ENCODE measurements around the gene LRRC61.

LRRC61 gene

DNA sequence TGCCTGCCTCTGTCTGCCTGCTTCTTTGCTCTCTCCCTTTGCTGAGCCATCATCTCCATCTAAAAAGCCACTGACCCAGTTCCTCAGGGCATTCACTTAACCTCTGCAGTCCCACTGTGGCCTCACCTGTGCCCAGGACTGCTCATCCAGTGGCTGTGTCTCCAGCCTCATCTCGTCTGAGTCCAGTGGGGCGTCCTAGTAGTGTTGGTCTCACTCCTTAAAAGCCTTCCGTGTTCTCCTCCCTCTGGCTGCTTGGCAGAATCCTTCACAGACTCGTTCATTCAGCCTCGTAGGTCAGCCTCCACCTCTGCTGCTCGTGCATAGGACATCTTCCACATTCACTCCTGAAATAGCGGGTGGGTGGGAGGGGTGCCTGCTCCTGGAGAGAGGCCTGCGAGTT, 11.0 kb downstream of the LRRC61 start:
- H3K4me3 Mint-ChIP-seq = no peak overlapping the region
- no peaks in the 10 kb centered on the region for H3K9me3 Mint-ChIP-seq
- ATAC-seq = no peak
- H3K27ac Mint-ChIP-seq = no peak overlapping the region
- peaks cover 8% of the 10 kb centered on the region for H3K4me1 Mint-ChIP-seq
- no peak for DNase-seq (ENCODE audit: low spot score in 2 of 2)
- peaks cover 26% of the 10 kb centered on the region for H3K36me3 Mint-ChIP-seq

DNA sequence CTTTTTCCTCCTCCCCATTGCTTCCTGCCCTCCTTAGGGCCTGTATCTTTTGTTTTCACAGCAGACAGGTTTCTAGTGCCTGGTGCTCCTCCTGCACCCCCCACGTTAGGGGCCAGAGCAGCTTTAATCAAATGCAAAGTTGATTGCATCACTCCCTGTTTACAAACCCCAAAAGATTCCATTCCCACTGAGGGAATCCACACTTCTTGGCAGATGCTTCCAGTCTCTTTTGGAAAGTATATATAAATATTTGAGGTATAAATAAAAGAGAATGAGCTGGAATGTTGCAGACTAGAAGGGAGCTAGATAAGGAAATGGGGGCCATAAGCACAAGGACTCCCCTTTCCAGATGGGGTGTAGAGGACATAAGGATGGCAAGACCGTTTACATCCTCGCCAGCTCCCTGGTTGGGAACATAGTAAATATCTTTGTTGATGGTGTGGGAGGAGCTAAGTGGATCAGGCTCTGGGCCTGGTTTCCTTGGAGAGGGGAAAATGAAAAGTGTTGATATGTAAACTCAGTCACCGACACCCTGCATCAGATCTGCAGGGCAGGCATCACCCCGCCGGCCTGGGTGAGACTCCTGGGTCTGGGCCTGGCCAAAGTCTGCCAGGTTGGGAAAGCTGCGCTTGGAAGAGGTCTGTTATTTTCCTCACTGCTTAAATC, 12.1 kb downstream of the LRRC61 start:
- Mint-ChIP-seq H3K4me3 (no peak overlapping the region), H3K27ac (peak overlapping the region; percentile 6), H3K9me3 (no peaks in the 10 kb centered on the region), H3K4me1 (peaks cover 13% of the 10 kb centered on the region), H3K36me3 (peaks cover 22% of the 10 kb centered on the region)
- DNase-seq (ENCODE audit: low spot score in 2 of 2) = no peak
- no peak for ATAC-seq

DNA sequence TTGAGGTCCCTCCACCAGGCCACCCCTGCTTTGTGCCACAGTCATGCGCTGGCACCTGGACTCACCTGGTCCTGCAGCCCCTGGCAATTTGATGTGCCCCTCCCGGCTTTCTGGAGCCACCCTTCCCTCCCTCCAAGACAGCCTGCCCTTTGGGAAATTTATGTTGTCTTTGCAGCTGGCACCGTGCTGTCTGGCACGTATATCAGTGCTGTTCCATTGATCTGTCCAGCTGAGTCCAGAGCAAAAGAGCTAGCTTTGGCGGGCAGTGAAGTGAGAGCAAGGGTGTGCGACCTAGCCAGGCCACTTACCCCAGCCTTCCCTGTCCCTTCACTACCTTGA, 12.6 kb downstream of the LRRC61 start:
- DNase-seq (ENCODE audit: low spot score in 2 of 2) = no peak

DNA sequence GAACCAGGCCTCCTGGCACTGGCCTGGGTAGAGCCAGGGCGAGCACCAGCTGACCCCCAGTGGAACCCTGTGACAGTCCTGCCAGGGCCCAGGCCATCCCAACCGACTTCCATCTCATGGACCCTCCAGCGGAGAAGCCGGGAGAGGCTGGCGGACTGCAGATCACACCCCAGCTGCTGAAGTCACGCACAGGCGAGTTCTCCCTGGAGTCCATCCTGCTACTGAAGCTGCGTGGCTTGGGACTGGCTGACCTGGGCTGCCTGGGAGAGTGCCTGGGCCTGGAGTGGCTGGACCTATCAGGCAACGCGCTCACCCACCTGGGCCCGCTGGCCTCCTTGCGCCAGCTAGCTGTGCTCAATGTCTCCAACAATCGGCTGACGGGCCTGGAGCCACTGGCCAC, 13.6 kb downstream of the LRRC61 start:
- Mint-ChIP-seq H3K9me3 (no peaks in the 10 kb centered on the region), H3K36me3 (peaks cover 22% of the 10 kb centered on the region), H3K4me3 (no peak overlapping the region), H3K27ac (no peak overlapping the region), H3K4me1 (peaks cover 21% of the 10 kb centered on the region)
- ATAC-seq (no peak), DNase-seq (ENCODE audit: low spot score in 2 of 2) (no peak)

More for the DNA sequence above, 12.6 kb downstream of the LRRC61 start:
- Mint-ChIP-seq H3K4me1 (peaks cover 15% of the 10 kb centered on the region), H3K9me3 (no peaks in the 10 kb centered on the region), H3K4me3 (no peak overlapping the region), H3K27ac (no peak overlapping the region), H3K36me3 (peaks cover 22% of the 10 kb centered on the region)
- no peak for ATAC-seq

DNA sequence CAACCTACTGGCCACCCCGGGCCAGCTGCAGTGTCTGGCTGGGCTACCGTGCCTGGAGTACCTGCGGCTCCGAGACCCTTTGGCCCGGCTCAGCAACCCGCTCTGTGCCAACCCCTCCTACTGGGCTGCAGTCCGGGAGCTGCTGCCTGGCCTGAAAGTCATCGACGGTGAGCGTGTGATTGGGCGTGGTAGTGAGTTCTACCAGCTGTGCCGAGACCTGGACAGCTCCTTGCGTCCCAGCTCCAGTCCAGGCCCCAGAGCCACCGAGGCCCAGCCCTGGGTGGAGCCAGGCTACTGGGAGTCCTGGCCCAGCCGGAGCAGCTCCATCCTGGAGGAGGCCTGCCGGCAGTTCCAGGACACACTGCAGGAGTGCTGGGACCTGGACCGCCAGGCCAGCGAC, 14.0 kb downstream of the LRRC61 start:
- no peaks in the 10 kb centered on the region for H3K9me3 Mint-ChIP-seq
- DNase-seq (ENCODE audit: low spot score in 2 of 2) = no peak
- H3K4me1 Mint-ChIP-seq = peaks cover 21% of the 10 kb centered on the region
- ATAC-seq = no peak
- peak overlapping the region; percentile 54 for H3K27ac Mint-ChIP-seq
- H3K4me3 Mint-ChIP-seq = no peak overlapping the region
- H3K36me3 Mint-ChIP-seq = peaks cover 22% of the 10 kb centered on the region

DNA sequence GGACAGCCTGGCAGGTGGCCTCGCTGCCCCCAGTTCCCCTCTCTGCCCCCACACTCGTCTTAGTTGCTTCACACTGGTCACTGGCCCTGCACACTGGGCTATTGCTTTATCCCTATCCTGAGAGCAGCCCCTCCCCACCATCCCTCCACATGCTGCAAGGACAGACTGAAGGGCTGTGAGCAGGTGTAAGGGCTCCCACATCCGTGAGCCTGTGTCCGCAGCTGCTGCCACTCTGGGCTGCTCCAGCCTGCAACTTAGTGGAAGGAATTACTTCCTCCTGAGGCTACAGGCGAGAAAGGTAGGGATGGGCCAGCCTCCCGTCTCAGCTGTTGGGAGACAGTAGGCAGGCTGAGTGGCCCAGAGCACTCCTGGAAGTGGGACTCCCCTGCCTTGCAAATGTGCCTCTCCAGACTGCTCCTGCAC, 14.5 kb downstream of the LRRC61 start:
- Mint-ChIP-seq H3K9me3 (no peaks in the 10 kb centered on the region), H3K4me3 (no peak overlapping the region), H3K4me1 (peaks cover 21% of the 10 kb centered on the region), H3K36me3 (peaks cover 22% of the 10 kb centered on the region), H3K27ac (peak overlapping the region; percentile 54)
- ATAC-seq (no peak), DNase-seq (ENCODE audit: low spot score in 2 of 2) (no peak)

DNA sequence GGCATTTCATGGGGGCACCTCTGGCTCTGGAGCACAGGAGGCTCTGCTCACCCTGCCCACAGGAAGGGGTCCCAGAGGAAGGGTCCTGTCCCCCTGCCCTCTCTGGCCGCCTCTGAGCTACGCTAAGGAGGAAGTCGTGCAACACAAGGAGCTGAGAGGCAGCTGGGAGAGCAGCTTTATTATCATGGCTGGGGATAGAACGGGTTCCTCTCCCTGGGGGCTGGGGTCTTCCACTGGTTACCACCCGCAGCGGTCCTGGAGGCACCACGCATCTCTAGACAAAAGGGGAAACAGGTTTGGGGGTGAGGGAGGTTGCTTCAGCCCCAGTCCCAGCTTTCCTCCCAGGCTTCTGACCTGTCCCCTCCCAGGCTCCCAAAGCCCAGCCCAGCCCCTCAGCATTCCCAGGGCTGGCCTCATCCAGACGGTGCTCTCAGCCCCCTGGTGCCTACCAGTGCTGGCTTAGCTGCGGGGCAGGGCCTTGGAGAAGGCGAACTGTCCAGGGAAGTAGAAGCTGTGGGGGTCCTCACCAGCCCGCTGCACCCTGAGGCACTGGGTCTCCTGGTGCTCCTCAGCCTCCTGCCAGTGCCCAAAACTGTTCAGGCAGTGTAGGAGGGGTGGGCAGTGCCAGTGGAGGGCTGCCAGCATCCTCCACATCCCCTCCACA, 15.1 kb downstream of the LRRC61 start:
- no peak for ATAC-seq
- no peak overlapping the region for H3K4me3 Mint-ChIP-seq

DNA sequence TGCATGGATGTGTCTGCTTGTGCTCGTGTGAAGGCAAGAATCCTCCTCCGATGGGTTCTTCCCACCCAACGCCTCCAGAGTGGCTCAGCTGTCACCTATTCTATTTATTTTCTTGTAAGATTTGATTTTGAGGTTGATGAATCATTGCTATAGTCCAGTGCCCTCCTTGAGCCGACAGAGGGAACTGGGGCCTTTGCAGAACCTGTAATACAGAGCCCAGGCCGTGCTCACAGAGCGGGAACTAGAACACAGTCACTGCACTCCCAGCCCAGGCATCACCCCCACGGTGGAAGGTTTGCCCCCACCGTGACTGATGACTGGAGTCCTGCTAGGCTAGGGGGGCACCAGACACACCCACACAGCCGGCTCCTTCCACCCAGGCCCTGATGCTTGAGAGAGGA, 16.3 kb downstream of the LRRC61 start:
- H3K27ac Mint-ChIP-seq = no peak overlapping the region
- peaks cover 15% of the 10 kb centered on the region for H3K36me3 Mint-ChIP-seq
- DNase-seq (ENCODE audit: low spot score in 2 of 2) (no peak), ATAC-seq (no peak)
- no peak overlapping the region for H3K4me3 Mint-ChIP-seq
- H3K4me1 Mint-ChIP-seq = peaks cover 21% of the 10 kb centered on the region
- no peaks in the 10 kb centered on the region for H3K9me3 Mint-ChIP-seq

More for the DNA sequence above, 15.1 kb downstream of the LRRC61 start:
- no peaks in the 10 kb centered on the region for H3K9me3 Mint-ChIP-seq
- peak overlapping the region; percentile 54 for H3K27ac Mint-ChIP-seq
- DNase-seq (ENCODE audit: low spot score in 2 of 2) = no peak
- peaks cover 21% of the 10 kb centered on the region for H3K4me1 Mint-ChIP-seq
- peaks cover 22% of the 10 kb centered on the region for H3K36me3 Mint-ChIP-seq

DNA sequence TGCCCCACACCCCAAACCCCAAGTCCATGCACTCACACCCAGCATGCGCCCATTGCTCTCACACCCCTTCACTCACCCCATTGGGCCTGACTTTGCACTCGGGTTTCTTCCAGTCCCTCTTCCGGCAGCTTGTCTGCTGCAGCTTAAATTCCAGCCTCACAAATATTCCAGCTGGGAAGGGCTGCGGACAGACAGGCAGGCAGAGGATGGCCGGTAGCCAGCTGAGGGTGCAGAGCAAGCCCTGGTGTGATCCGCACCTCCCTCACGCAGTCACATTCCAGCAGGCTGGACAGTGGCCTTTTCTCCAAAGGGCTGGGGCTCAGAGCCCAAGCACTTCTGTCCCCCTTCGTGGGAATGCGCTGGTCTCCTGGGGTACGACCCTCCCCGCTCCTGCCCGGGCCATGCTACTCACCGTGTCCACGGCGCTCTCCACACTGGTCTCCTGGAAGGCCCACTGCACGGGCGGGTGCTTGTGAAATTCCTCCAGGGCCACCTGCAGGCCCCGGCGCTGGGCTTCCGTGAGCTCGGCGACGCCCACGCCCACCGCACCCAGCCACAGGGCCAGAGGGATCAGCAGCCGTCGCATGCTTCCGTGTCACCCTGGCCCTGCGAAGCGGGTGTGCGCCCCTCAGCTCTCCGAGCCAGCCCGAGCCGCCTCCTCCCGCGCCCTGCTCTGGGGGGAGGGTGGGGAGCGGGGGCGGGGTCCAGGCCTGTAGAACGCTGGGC, 17.0 kb downstream of the LRRC61 start:
- H3K9me3 Mint-ChIP-seq = no peaks in the 10 kb centered on the region
- peak overlapping the region; percentile 37 for H3K27ac Mint-ChIP-seq
- peaks cover 15% of the 10 kb centered on the region for H3K36me3 Mint-ChIP-seq
- no peak for DNase-seq (ENCODE audit: low spot score in 2 of 2)
- no peak overlapping the region for H3K4me3 Mint-ChIP-seq
- ATAC-seq = peak; percentile 45
- H3K4me1 Mint-ChIP-seq = peaks cover 21% of the 10 kb centered on the region

DNA sequence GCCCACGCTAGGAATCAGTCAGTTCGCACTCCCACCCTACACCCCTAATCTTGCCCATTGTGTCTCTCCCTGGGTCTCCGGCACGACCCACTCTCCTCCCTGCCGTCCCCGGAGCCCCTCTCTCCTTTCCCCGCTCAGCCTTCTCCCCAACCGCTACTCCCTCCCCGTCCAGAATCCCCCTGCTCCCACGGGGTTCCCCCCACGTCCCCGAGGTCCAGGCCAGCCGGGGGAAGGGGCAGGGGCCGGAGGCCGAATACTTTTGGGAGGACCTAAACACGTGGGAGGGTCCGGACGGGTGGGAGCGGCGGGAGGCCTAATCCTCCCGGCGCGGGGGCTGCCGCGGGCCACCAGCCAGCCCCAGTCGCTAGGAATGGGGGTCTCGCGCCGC, 17.7 kb downstream of the LRRC61 start:
- H3K4me1 Mint-ChIP-seq = peaks cover 21% of the 10 kb centered on the region
- ATAC-seq (no peak), DNase-seq (ENCODE audit: low spot score in 2 of 2) (no peak)
- H3K4me3 Mint-ChIP-seq = no peak overlapping the region
- H3K36me3 Mint-ChIP-seq = peaks cover 15% of the 10 kb centered on the region
- H3K27ac Mint-ChIP-seq = no peak overlapping the region
- no peaks in the 10 kb centered on the region for H3K9me3 Mint-ChIP-seq

DNA sequence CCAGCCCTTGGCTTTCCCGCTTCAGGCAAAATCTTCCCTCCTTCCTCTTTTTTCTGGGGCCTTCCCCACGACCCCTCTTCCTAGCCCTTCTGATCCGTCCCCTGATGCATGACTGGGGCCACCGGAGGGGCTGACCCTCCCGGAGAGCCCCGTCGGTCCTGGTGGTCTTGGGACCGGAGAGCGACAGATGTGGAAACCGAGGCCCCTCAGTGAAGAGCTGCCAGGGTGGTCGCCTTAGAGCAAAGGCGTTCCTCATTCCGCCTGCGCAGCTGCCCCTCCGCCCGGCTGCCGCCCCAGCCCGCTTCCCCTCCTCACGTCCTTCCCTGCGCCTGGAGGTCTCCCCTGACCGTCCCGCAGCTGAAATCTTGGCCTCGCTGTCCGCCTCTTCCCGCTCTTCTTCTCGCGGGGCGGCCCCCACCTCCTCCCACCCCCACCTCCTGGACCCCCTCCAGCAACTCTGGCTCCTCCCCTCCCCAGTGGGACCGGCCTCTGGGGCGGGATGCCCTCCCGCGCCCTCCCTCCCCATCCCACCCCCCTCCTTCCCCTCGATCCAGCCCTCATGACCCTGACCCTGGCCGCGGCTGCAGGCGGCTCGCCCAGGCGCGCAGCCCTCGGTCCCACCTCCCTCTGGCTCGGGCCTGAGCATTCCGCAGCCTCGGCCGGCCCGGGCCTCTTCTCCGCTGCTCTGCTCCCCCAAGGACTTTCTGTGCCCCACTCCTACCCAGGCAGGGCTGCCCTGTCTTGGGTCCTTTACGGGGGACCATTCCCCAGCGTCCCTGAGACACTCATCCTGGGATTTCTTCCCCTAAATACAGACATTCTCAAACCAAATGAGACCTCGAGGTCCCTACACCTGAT, 18.3 kb downstream of the LRRC61 start, which contains the start of gene RARRES2:
Gene RARRES2, minus strand, starts transcription at position 367 of the 858 bp plus-strand sequence. CDS start 1,020 bp downstream, outside the sequence.
- peaks cover 12% of the 10 kb centered on the region for H3K36me3 Mint-ChIP-seq
- H3K4me3 Mint-ChIP-seq = no peak within 1 kb of the TSS
- H3K9me3 Mint-ChIP-seq = no peaks in the 10 kb centered on the region
- no peak for ATAC-seq
- no peak within 1 kb of the TSS for H3K27ac Mint-ChIP-seq
- DNase-seq (ENCODE audit: low spot score in 2 of 2) = no peak
- H3K4me1 Mint-ChIP-seq = peaks cover 21% of the 10 kb centered on the region

DNA sequence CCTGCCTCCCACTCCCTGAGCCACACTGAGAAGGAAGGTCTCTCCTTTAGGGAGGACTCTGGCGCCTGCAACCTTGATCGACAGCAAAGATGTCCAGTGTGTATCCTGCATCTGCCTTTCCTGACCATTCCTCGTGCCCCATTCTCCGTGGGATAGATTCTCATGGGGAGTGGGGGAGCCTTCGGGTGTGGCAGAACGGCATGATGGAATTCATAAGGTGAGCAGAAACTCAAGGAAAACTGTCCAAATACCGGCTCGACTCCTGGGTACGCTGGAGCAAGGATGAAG, 18.9 kb downstream of the LRRC61 start:
- Mint-ChIP-seq H3K9me3 (no peaks in the 10 kb centered on the region), H3K4me3 (no peak overlapping the region), H3K27ac (no peak overlapping the region), H3K4me1 (peaks cover 21% of the 10 kb centered on the region), H3K36me3 (peaks cover 7% of the 10 kb centered on the region)
- ATAC-seq (no peak), DNase-seq (ENCODE audit: low spot score in 2 of 2) (no peak)

DNA sequence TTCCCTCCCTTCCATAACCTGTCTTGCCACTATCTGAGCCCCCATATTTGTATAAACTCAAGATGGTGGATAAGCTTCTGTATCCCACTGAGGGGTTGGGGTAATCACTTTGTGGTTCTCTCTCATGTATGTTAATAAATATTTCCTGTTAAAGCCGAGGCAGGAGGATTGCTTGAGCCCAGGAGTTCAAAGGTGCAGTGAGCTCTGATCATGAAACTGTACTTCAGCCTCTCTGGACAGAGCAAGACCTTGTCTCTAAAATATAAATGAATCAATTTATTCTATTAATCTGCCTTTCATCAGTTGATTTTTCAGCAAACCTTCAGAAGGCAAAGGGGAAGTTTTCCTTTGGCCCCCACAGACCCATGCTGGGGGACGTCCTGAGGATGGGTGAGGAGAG, 20.1 kb downstream of the LRRC61 start:
- Mint-ChIP-seq H3K4me3 (no peak overlapping the region), H3K36me3 (peaks cover under 1% of the 10 kb centered on the region), H3K27ac (no peak overlapping the region), H3K9me3 (no peaks in the 10 kb centered on the region), H3K4me1 (peaks cover 13% of the 10 kb centered on the region)
- no peak for DNase-seq (ENCODE audit: low spot score in 2 of 2)
- ATAC-seq = no peak

DNA sequence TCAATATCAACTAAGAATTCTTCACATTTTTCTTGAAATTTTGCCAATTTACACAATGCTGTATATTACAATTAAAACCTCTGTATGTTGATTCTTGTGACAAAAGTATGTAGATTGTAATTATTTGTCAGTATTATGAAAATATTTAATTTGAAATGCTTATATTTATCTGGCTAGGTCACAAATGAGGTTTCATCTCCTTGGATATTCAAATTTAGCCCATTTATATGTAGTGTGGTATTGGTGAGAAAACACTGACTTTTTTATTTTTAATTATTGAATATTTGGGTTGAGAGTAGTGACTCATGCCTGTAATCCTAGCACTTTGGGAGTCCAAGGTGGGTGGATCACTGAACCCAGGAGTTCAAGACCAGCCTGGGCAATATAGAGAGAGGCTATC, 21.1 kb downstream of the LRRC61 start:
- Mint-ChIP-seq H3K9me3 (no peaks in the 10 kb centered on the region), H3K36me3 (no peaks in the 10 kb centered on the region)

DNA sequence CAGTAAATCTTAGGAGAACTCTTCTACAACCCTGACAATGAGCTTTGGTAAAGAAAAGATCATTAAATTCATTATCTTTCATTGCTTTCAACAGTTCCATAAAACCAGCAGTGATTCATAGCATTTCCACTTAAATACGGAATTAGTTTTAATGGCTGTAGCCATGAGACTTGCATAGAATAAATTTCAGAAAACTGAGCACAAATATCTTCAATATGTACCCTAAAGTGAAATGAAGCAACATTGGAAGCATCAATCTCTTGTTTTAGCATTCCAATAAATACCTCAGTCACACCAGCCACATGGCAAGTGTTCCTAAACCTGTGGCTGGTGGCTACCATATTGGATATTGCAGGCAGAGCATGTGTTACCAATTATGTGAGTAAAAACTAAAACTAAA, 21.9 kb downstream of the LRRC61 start:
- H3K4me1 Mint-ChIP-seq = peaks cover 10% of the 10 kb centered on the region
- DNase-seq (ENCODE audit: low spot score in 2 of 2) (no peak), ATAC-seq (no peak)
- no peak overlapping the region for H3K4me3 Mint-ChIP-seq
- H3K36me3 Mint-ChIP-seq = no peaks in the 10 kb centered on the region
- H3K27ac Mint-ChIP-seq = no peak overlapping the region
- no peaks in the 10 kb centered on the region for H3K9me3 Mint-ChIP-seq

More for the DNA sequence above, 21.1 kb downstream of the LRRC61 start:
- no peak overlapping the region for H3K27ac Mint-ChIP-seq
- no peak overlapping the region for H3K4me3 Mint-ChIP-seq
- peaks cover 12% of the 10 kb centered on the region for H3K4me1 Mint-ChIP-seq
- DNase-seq (ENCODE audit: low spot score in 2 of 2) (no peak), ATAC-seq (no peak)
